ENCODE data around the gene DCHS2.

DNA sequence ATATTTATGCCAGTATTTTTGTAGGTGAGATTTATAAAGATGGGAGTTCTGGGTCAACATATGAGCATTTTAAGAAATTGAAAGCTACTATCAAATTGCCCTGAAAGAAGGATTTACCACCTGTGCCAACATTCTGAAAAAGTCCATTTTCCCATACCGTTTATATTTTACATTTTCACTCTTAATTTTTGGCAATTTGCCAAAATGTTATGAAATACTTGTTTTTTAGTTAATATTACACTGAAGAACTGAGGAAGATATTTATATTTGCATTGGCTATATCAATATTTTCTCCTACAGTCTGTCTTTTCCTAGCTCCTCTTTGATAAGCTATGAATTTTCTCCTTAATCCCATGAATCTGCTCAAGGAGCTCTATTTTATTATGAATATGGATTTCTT lies 52.4 kb downstream of the DCHS2 start:
- TF ChIP-seq EZH2phosphoT487 (IDR thresholded peaks at IDR 0.05; ENCODE audit: borderline replicate concordance, low read depth, low read length) (no peak), CTCF (conservative IDR thresholded peaks at IDR 0.05; ENCODE audit: low read length) (no peak)

All from OCI-LY7 (cell line).